K562 (cell line): ENCODE results near the gene RYR3. TPM values are rescaled to one million over a fixed set of nuclear protein-coding genes. Genes with fewer than 3 reads are reported as not detected.

ENCODE experiments used
- ATAC-seq: fragments of 200-7000 bp; cut with Tn5 transposase; 3 replicates; pipeline ENCODE4 v1.9.1; 2020; ENCODE audit warnings: moderate library complexity
- BruUV-seq: library from RNA; stranded (reverse); fragments of 400-500 nt; replicated peaks from 2 replicates; lab custom pipeline; 2021; lab: Mats Ljungman, UMichigan
- CTCF ChIA-PET: fragments of 300-600 bp; formaldehyde crosslinking; extraction: SDS; loops from one replicate; lab custom pipeline; 2021; ENCODE audit warnings: low intra/inter-chr PET ratio; lab: Yijun Ruan, JAX
- POLR2A ChIA-PET: fragments of 300-600, 350-650 bp; sonication (Branson Sonifier 250); formaldehyde crosslinking; extraction: SDS; loops from one replicate; lab custom pipeline; 2021; ENCODE audit warnings: antibody characterized with exemption, inconsistent platforms; lab: Yijun Ruan, JAX
- DNase-seq, 4 experiments: peaks; one replicate each; pipeline versions ENCODE4 v3.0.0 to v3.0.0-alpha.2; 2011 to 2018; ENCODE audit warnings: low spot score in 3 of 4, mixed read lengths in 3 of 4; ENCODE audit errors: extremely low read depth in 1 of 4
- FAIRE-seq: peaks from 2 replicates; lab custom pipeline; 2011; peaks lifted over from hg19 to GRCh38; lab: Jason Lieb, UNC
- H2AFZ ChIP-seq: 2 replicates; pipeline ENCODE4 v1.6.0; 2011; ENCODE audit warnings: low read depth, low read length, control low read depth, inconsistent platforms
- H3K27ac ChIP-seq: fragments of 200-600 bp; 3 replicates; pipeline ENCODE4 v1.8.0; 2011; ENCODE audit warnings: low read depth, mild to moderate bottlenecking, control low read depth, inconsistent platforms, low read length, moderate library complexity, mixed read lengths; ENCODE audit errors: extremely low read depth
- H3K27me3 ChIP-seq, 2 experiments: fragments of 300-600 bp in 1 of 2; 2 replicates in 1 of 2; 3 replicates in 1 of 2; pipeline versions ENCODE4 v1.6.0 to v1.8.0; 2011; ENCODE audit warnings: inconsistent platforms in 2 of 2, low read length in 2 of 2, mild to moderate bottlenecking in 1 of 2, mixed read lengths in 1 of 2, moderate library complexity in 1 of 2; ENCODE audit not compliant: control insufficient read depth in 2 of 2, insufficient read depth in 2 of 2
- H3K36me3 ChIP-seq: fragments of 300-600 bp; 3 replicates; pipeline ENCODE4 v1.8.0; 2011; ENCODE audit warnings: mild to moderate bottlenecking, low read length, inconsistent platforms; ENCODE audit not compliant: control insufficient read depth, insufficient read depth
- H3K4me1 ChIP-seq, 2 experiments: fragments of 200-600 bp in 1 of 2; replicated peaks in 1 of 2; 2 replicates in 1 of 2; 3 replicates in 1 of 2; pipeline versions ENCODE4 v1.5.1 to v1.8.0; 2011; ENCODE audit warnings: inconsistent platforms in 2 of 2, low read length in 2 of 2, mild to moderate bottlenecking in 1 of 2, mixed read lengths in 1 of 2, moderate library complexity in 1 of 2; ENCODE audit not compliant: control insufficient read depth in 2 of 2, insufficient read depth in 2 of 2
- H3K4me2 ChIP-seq: 2 replicates; pipeline ENCODE4 v1.6.1; 2011; ENCODE audit warnings: low read length, control low read depth, inconsistent platforms, mixed read lengths; ENCODE audit not compliant: insufficient read depth
- H3K4me3 ChIP-seq: fragments of 200-600 bp; sonication (generic), shearing (Covaris generic); 2 replicates; pipeline ENCODE4 v1.5.1; 2016; ENCODE audit warnings: control low read depth, inconsistent platforms
- H3K79me2 ChIP-seq: fragments of 200-600 bp; 3 replicates; pipeline ENCODE4 v1.8.0; 2011; ENCODE audit warnings: low read length, inconsistent platforms; ENCODE audit not compliant: control insufficient read depth, insufficient read depth
- H3K9ac ChIP-seq, 2 experiments: 2 replicates each; pipeline versions ENCODE4 v1.6.0 to v1.6.1; 2011; ENCODE audit warnings: low read depth in 2 of 2, low read length in 2 of 2, control low read depth in 1 of 2, inconsistent platforms in 1 of 2, mild to moderate bottlenecking in 1 of 2, mixed read lengths in 1 of 2; ENCODE audit not compliant: insufficient read depth in 1 of 2
- H3K9me1 ChIP-seq: one replicate; pipeline ENCODE4 v1.6.0; 2011; ENCODE audit warnings: inconsistent platforms, mild to moderate bottlenecking, low read length, moderate library complexity; ENCODE audit not compliant: control insufficient read depth, insufficient read depth
- H3K9me3 ChIP-seq: replicated peaks from 2 replicates; pipeline ENCODE4 v1.5.1; 2011; ENCODE audit warnings: low read depth, low read length, inconsistent platforms; ENCODE audit not compliant: control insufficient read depth, insufficient read depth
- H4K20me1 ChIP-seq: replicated peaks from 2 replicates; pipeline ENCODE4 v1.6.1; 2011; ENCODE audit warnings: low read length, inconsistent platforms, mixed read lengths; ENCODE audit not compliant: control insufficient read depth, insufficient read depth
- CCAR2 ChIP-seq: fragments of 200-400 bp; formaldehyde crosslinking; IDR thresholded peaks from 2 replicates; pipeline ENCODE4 v1.6.1; 2017; ENCODE audit warnings: mild to moderate bottlenecking, low read depth, low read length
- DMBX1 ChIP-seq: fragments of 250-450 bp; sonication (Bioruptor Pico); IDR thresholded peaks from 2 replicates; pipeline ENCODE4 v1.8.0; 2022; ENCODE audit warnings: inconsistent platforms, mild to moderate bottlenecking, moderate library complexity, borderline replicate concordance
- E2F3 ChIP-seq: fragments of 250-450 bp; sonication (Bioruptor Pico); IDR thresholded peaks from 2 replicates; pipeline ENCODE4 v1.4.0; 2020; ENCODE audit warnings: mild to moderate bottlenecking
- LARP7 ChIP-seq: fragments of 450-650 bp; IDR thresholded peaks from 2 replicates; pipeline ENCODE4 v1.6.1; 2016
- RBBP5 ChIP-seq: fragments of 200-600 bp; sonication (generic); IDR thresholded peaks from 2 replicates; pipeline ENCODE4 v1.6.1; 2012; ENCODE audit warnings: borderline replicate concordance, mild to moderate bottlenecking, low read length, control low read depth, inconsistent platforms; ENCODE audit not compliant: insufficient read depth, poor library complexity, severe bottlenecking
- RFX7 ChIP-seq: fragments of 250-450 bp; sonication (Bioruptor Pico); IDR thresholded peaks from 2 replicates; pipeline ENCODE4 v1.5.1; 2021; ENCODE audit warnings: mild to moderate bottlenecking
- SIN3B ChIP-seq: fragments of 450-650 bp; IDR thresholded peaks from 2 replicates; pipeline ENCODE4 v1.6.1; 2017; ENCODE audit warnings: low read depth, mild to moderate bottlenecking, moderate library complexity
- ZNF121 ChIP-seq: sonication (generic); formaldehyde crosslinking; conservative IDR thresholded peaks from 2 replicates; pipeline ENCODE4 v1.8.0; 2022; ENCODE audit warnings: missing genetic modification reagents
- ZNF143 ChIP-seq: sonication (generic); formaldehyde crosslinking; IDR thresholded peaks from 2 replicates; pipeline ENCODE4 v1.9.0; 2022; ENCODE audit warnings: mild to moderate bottlenecking, missing genetic modification reagents
- WGBS: fragments of 100-300 bp; shearing (Covaris generic); methylation state at CpG from one replicate; pipeline ENCODE4 v1.1.6; 2016; ENCODE audit warnings: low coverage, mixed read lengths; ENCODE audit not compliant: insufficient coverage; ENCODE audit errors: missing lambda C conversion rate; 5-methylcytosine and 5-hydroxymethylcytosine counted together
- in situ Hi-C: fragments of 300-500 bp; cut with MboI; formaldehyde crosslinking; loops from 4 replicates; pipeline ENCODE4 v1.15.0; 2018; ENCODE audit warnings: inconsistent platforms, mixed read lengths
- intact Hi-C: fragments of 100-400 bp; cut with micrococcal nuclease; formaldehyde crosslinking; loops from 2 replicates; pipeline ENCODE4 v1.14.2; 2022
- polyA plus RNA-seq, 8 experiments: library from polyadenylated mRNA; depleted of rRNA in 4 of 8; stranded (reverse) in 5 of 8; unstranded in 3 of 8; fragments of >200 nt; fragmentation: Nextera tagmentation in 2 of 8; fragmentation: Illumina TruSeq in 1 of 8; extraction: Ambion mirVana in 2 of 8; extraction: Trizol in 1 of 8; gene quantifications; 2 replicates each; pipeline versions ENCODE4 v1.2.1 to v1.2.3, GENCODE V29; 2011 to 2014; ENCODE audit warnings: inconsistent platforms in 1 of 8, missing spikeins in 1 of 8
- total RNA-seq, 7 experiments: library from RNA; depleted of rRNA in 6 of 7; stranded (reverse); fragments of >200 nt in 6 of 7; fragmentation: Illumina TruSeq in 2 of 7; extraction: Trizol in 2 of 7; gene quantifications; 2 replicates each; pipeline versions ENCODE4 v1.2.1 to v1.2.3, GENCODE V29; 2011 to 2021; ENCODE audit warnings: low replicate concordance in 1 of 7

The RYR3 gene
- total and polyA plus RNA-seq, 9 of the 15 experiments (the other 6 are each of a cell fraction or from before 2014, with no cell fraction given), result 0.04 TPM; not detected in 8

DNA sequence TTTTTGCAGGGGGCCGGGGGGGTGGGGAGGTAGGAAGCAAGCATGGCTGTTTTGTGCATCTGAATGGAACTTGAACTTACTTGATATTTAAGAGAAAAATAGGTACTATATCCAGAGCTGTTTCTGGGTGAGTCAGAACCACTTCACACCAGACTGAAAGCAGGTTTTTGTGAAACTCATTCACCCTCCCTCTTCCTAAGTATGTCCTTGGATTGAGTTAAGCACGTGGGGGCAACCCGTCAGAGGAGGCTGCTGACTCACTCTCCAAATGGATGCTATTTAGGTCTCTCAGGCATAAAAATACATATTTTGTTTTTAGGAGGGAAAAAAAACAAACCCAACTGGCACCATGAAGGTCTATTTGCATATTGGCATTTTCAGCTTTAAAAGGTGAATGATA is 270.3 kb downstream of the RYR3 start:
- no TSS peak for BruUV-seq
- intact Hi-C loops, result no loop called here
- Histone ChIP-seq H3K27me3 (no peaks in the 10 kb centered on the region), H3K79me2 (no peaks in the 10 kb centered on the region), H3K4me3 (no peak overlapping the region), H3K4me1 (no peaks in the 10 kb centered on the region), H3K4me2 (no peak overlapping the region), H3K27ac (no peak overlapping the region), H3K9me1 (no peaks in the 10 kb centered on the region), H3K9ac (no peak overlapping the region), H3K36me3 (no peaks in the 10 kb centered on the region), H2AFZ (no peak overlapping the region), H3K9me3 (no peaks in the 10 kb centered on the region), H4K20me1 (no peaks in the 10 kb centered on the region)
- WGBS, result 0% methylated on average over 3 of the region's 3 CpGs
- ATAC-seq (no peak), DNase-seq (no peak), FAIRE-seq (no peak)
- ChIA-PET CTCF (no interaction called here), POLR2A (no interaction called here)
- TF ChIP-seq LARP7, result no peak
- no peak for TF ChIP-seq E2F3 (CRISPR knock-in tag)
- TF ChIP-seq DMBX1 (CRISPR knock-in tag), result no peak
- TF ChIP-seq RBBP5, result no peak
- no peak for TF ChIP-seq RFX7 (CRISPR knock-in tag)
- TF ChIP-seq ZNF143 (CRISPR knock-in tag), result no peak
- no peak for TF ChIP-seq CCAR2
- no peak for TF ChIP-seq SIN3B
- TF ChIP-seq ZNF121 (CRISPR knock-in tag), result no peak
- in situ Hi-C loops, result no loop called here
